Measurements from ENCODE around the gene FBLN1. TPM values are rescaled to one million over a fixed set of nuclear protein-coding genes. Genes with fewer than 3 reads are reported as not detected.
"Not testable (repeated sequence)": the region's sequence is repeated elsewhere in the genome, so short reads cannot be mapped to it uniquely, and the experiment has no call there.

Gene FBLN1
- total RNA-seq, 2 donors from 2014 or later, result 226 to 305 TPM

GRCh38 chr22:45490836-45491235 lies 11.8 kb upstream of the FBLN1 start:
- Histone ChIP-seq H3K4me1 (ENCODE audit: control insufficient read depth, insufficient read depth, low read length) (no peaks in the 10 kb centered on the region), H3K4me3 (ENCODE audit: low read length) (peak overlapping the region; percentile 61), H3K36me3 (ENCODE audit: control insufficient read depth, insufficient read depth, low read length) (no peaks in the 10 kb centered on the region), H3K27me3 (ENCODE audit: control insufficient read depth, insufficient read depth, low read length, poor library complexity, severe bottlenecking) (no peaks in the 10 kb centered on the region), H3K27ac (ENCODE audit: low read depth, low read length) (no peak overlapping the region), H3K9ac (ENCODE audit: extremely low read depth, low read length, poor library complexity, severe bottlenecking) (no peak overlapping the region), H3K9me3 (ENCODE audit: control insufficient read depth, low read length) (peaks cover 77% of the 10 kb centered on the region)
- DNase-seq, result peak; percentile 43
- no peak overlapping the region for H3K4me3 Mint-ChIP-seq
- H3K36me3 Mint-ChIP-seq (ENCODE audit: low read depth), result peaks cover 19% of the 10 kb centered on the region
- H3K9me3 Mint-ChIP-seq, result peaks cover 83% of the 10 kb centered on the region
- WGBS, 2 experiments (ENCODE audit: insufficient coverage in 1 of 2, insufficient read length in 1 of 2), result 75 to 79% methylated on average over 3 of the region's 3 CpGs
- peaks cover 5% of the 10 kb centered on the region for H3K27me3 Mint-ChIP-seq (ENCODE audit: insufficient read depth)
- no peak overlapping the region for H3K27ac Mint-ChIP-seq
- H3K4me1 Mint-ChIP-seq, result no peaks in the 10 kb centered on the region
- TF ChIP-seq, protein P1, sequence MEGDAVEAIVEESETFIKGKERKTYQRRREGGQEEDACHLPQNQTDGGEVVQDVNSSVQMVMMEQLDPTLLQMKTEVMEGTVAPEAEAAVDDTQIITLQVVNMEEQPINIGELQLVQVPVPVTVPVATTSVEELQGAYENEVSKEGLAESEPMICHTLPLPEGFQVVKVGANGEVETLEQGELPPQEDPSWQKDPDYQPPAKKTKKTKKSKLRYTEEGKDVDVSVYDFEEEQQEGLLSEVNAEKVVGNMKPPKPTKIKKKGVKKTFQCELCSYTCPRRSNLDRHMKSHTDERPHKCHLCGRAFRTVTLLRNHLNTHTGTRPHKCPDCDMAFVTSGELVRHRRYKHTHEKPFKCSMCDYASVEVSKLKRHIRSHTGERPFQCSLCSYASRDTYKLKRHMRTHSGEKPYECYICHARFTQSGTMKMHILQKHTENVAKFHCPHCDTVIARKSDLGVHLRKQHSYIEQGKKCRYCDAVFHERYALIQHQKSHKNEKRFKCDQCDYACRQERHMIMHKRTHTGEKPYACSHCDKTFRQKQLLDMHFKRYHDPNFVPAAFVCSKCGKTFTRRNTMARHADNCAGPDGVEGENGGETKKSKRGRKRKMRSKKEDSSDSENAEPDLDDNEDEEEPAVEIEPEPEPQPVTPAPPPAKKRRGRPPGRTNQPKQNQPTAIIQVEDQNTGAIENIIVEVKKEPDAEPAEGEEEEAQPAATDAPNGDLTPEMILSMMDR (conservative IDR thresholded peaks at IDR 0.05), result no peak

DNA sequence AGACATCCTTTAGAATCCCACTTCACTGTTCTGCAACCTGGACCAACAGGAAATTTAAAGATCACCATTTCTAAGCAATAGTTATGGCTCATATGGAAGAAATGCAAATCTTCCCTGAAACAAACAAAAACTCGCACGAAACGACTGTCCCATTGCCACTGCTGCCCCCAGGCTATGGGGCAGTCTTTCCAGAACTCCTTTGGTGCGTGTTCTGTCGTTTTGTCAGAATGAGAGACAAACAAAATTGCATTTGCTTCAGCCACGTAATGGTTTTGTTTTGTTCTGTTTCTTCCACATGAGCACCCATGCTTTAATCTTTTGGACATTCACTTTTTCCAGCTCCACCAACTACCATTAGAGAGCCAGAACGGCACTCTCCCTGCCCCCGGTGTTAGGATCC lies 10.8 kb upstream of the FBLN1 start:
- Histone ChIP-seq H3K4me3 (ENCODE audit: low read length) (peak overlapping the region; percentile 31), H3K27me3 (ENCODE audit: control insufficient read depth, insufficient read depth, low read length, poor library complexity, severe bottlenecking) (no peaks in the 10 kb centered on the region), H3K4me1 (ENCODE audit: control insufficient read depth, insufficient read depth, low read length) (no peaks in the 10 kb centered on the region), H3K27ac (ENCODE audit: low read depth, low read length) (no peak overlapping the region), H3K9ac (ENCODE audit: extremely low read depth, low read length, poor library complexity, severe bottlenecking) (no peak overlapping the region), H3K9me3 (ENCODE audit: control insufficient read depth, low read length) (peaks cover 77% of the 10 kb centered on the region), H3K36me3 (ENCODE audit: control insufficient read depth, insufficient read depth, low read length) (no peaks in the 10 kb centered on the region)
- no peak for DNase-seq
- peaks cover 6% of the 10 kb centered on the region for H3K27me3 Mint-ChIP-seq (ENCODE audit: insufficient read depth)
- peaks cover 77% of the 10 kb centered on the region for H3K9me3 Mint-ChIP-seq
- peaks cover 19% of the 10 kb centered on the region for H3K36me3 Mint-ChIP-seq (ENCODE audit: low read depth)
- no peak overlapping the region for H3K4me3 Mint-ChIP-seq
- H3K4me1 Mint-ChIP-seq, result peaks cover 6% of the 10 kb centered on the region
- no peak overlapping the region for H3K27ac Mint-ChIP-seq
- TF ChIP-seq, protein P1 (conservative IDR thresholded peaks at IDR 0.05), result no peak
- 92 to 100% methylated on average over 6 to 8 of the region's 8 CpGs for WGBS, 2 experiments (ENCODE audit: insufficient coverage in 1 of 2, insufficient read length in 1 of 2)

- WGBS, 2 experiments (ENCODE audit: insufficient coverage in 1 of 2, insufficient read length in 1 of 2), result 72 to 84% methylated on average over 10 to 13 of the region's 13 CpGs
- Histone ChIP-seq H3K9me3 (ENCODE audit: control insufficient read depth, low read length) (peaks cover 62% of the 10 kb centered on the region), H3K27ac (ENCODE audit: low read depth, low read length) (peak overlapping the region; percentile 68), H3K9ac (ENCODE audit: extremely low read depth, low read length, poor library complexity, severe bottlenecking) (no peak overlapping the region), H3K4me3 (ENCODE audit: low read length) (no peak overlapping the region), H3K27me3 (ENCODE audit: control insufficient read depth, insufficient read depth, low read length, poor library complexity, severe bottlenecking) (no peaks in the 10 kb centered on the region), H3K36me3 (ENCODE audit: control insufficient read depth, insufficient read depth, low read length) (no peaks in the 10 kb centered on the region), H3K4me1 (ENCODE audit: control insufficient read depth, insufficient read depth, low read length) (no peaks in the 10 kb centered on the region)
- TF ChIP-seq, protein P1 (conservative IDR thresholded peaks at IDR 0.05), result no peak
- Mint-ChIP-seq H3K36me3 (ENCODE audit: low read depth) (peaks cover 16% of the 10 kb centered on the region), H3K9me3 (peaks cover 67% of the 10 kb centered on the region), H3K4me1 (peaks cover 9% of the 10 kb centered on the region), H3K4me3 (no peak overlapping the region), H3K27ac (no peak overlapping the region), H3K27me3 (ENCODE audit: insufficient read depth) (peaks cover 3% of the 10 kb centered on the region)
- peak; percentile 38 for DNase-seq
These were observed 9.4 kb upstream of the FBLN1 start for GRCh38 chr22:45493286-45493771.

- 87 to 90% methylated on average over 5 to 8 of the region's 8 CpGs for WGBS, 2 experiments (ENCODE audit: insufficient coverage in 1 of 2, insufficient read length in 1 of 2)
- not testable (repeated sequence) for H3K27me3 ChIP-seq (ENCODE audit: control insufficient read depth, insufficient read depth, low read length, poor library complexity, severe bottlenecking); H3K27me3 Mint-ChIP-seq (ENCODE audit: insufficient read depth); H3K27ac ChIP-seq (ENCODE audit: low read depth, low read length); H3K9ac ChIP-seq (ENCODE audit: extremely low read depth, low read length, poor library complexity, severe bottlenecking); H3K4me3 ChIP-seq (ENCODE audit: low read length); H3K4me1 Mint-ChIP-seq; H3K36me3 ChIP-seq (ENCODE audit: control insufficient read depth, insufficient read depth, low read length); H3K4me3 Mint-ChIP-seq; H3K4me1 ChIP-seq (ENCODE audit: control insufficient read depth, insufficient read depth, low read length); H3K27ac Mint-ChIP-seq; DNase-seq
- Mint-ChIP-seq H3K9me3 (peaks cover 58% of the 10 kb centered on the region), H3K36me3 (ENCODE audit: low read depth) (peaks cover 12% of the 10 kb centered on the region)
- peaks cover 52% of the 10 kb centered on the region for H3K9me3 ChIP-seq (ENCODE audit: control insufficient read depth, low read length)
These were observed 8.4 kb upstream of the FBLN1 start for GRCh38 chr22:45494306-45494705.

DNA sequence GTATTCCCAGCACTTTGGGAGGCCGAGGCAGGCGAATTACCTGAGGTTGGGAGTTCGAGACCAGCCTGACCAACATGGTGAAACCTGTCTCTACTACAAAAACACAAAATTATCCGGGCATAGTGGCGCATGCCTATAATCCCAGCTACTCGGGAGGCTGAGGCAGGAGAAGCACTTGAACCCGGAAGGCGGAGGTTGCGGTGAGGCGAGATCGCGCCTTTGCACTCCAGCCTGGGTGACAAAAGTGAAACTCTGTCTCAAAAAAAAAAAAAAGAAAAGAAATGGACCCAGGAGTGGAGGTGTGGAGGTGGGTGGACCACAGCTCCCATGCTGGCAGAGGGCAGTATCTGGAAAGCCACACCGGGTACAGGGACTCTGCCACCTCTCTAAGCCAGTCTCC lies 7.1 kb upstream of the FBLN1 start:
- peaks cover 39% of the 10 kb centered on the region for H3K9me3 ChIP-seq (ENCODE audit: control insufficient read depth, low read length)
- H3K9ac ChIP-seq (ENCODE audit: extremely low read depth, low read length, poor library complexity, severe bottlenecking); H3K4me3 ChIP-seq (ENCODE audit: low read length); H3K4me1 Mint-ChIP-seq; H3K36me3 ChIP-seq (ENCODE audit: control insufficient read depth, insufficient read depth, low read length); DNase-seq; H3K4me1 ChIP-seq (ENCODE audit: control insufficient read depth, insufficient read depth, low read length); H3K4me3 Mint-ChIP-seq; H3K27me3 Mint-ChIP-seq (ENCODE audit: insufficient read depth); H3K27ac ChIP-seq (ENCODE audit: low read depth, low read length); H3K27ac Mint-ChIP-seq; H3K27me3 ChIP-seq (ENCODE audit: control insufficient read depth, insufficient read depth, low read length, poor library complexity, severe bottlenecking): not testable (repeated sequence)
- Mint-ChIP-seq H3K9me3 (peaks cover 45% of the 10 kb centered on the region), H3K36me3 (ENCODE audit: low read depth) (peaks cover 12% of the 10 kb centered on the region)
- 87 to 94% methylated on average over 9 to 13 of the region's 13 CpGs for WGBS, 2 experiments (ENCODE audit: insufficient coverage in 1 of 2, insufficient read length in 1 of 2)

All from endodermal cell (in vitro differentiated cells).